ENCODE results near the gene NCK2.
A peak's percentile ranks its signal among the peaks of the same experiment; 100 is the strongest.

Gene NCK2

DNA sequence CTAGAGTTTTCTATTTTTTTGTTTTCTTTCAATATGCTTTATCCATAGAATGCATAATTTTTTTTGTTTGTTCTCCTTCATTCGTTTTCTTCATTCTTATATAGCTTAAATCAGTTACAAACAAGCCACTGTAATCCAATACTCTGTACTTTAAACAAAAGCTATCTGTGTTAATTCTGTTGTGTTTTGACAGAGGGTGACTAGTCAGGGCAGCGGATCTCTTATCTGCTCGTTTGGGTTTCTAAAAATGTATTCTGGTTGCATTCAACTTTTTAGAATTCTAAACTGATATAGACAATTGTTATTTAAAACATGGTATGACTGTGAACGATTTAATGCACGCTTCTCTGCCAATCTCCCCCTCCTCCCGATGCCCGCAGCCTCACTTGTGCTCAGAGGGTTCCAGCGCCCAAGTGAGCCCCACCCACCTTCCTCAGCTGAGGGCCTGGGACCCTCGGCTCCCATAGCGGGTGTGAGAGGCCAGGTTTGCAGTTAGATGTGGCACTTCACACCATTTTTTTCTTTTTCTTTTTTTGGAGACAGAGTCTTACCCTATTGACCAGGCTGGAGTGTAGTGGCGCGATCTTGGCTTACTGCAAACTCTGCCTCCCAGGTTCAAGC is 44.1 kb downstream of the NCK2 start:
- Histone ChIP-seq H2BK5ac (ENCODE audit: low read length) (no peak overlapping the region), H2BK12ac (ENCODE audit: low read length) (no peak overlapping the region), H3K4me3 (ENCODE audit: low read length in 2 of 2) (no peak overlapping the region), H3K27ac (replicated peaks; ENCODE audit: low read length) (no peak overlapping the region), H2AFZ (ENCODE audit: low read length) (no peak overlapping the region), H3K4me2 (ENCODE audit: insufficient read depth, low read length, poor library complexity, severe bottlenecking) (no peak overlapping the region), H3K14ac (ENCODE audit: low read length) (no peak overlapping the region), H3K23ac (ENCODE audit: low read depth, low read length, poor library complexity) (no peak overlapping the region), H3K18ac (ENCODE audit: low read length) (no peak overlapping the region), H3K79me1 (ENCODE audit: low read depth, low read length) (peaks cover 26% of the 10 kb centered on the region), H2BK120ac (ENCODE audit: low read depth, low read length) (no peak overlapping the region), H3K27me3 (ENCODE audit: control insufficient read depth in 3 of 3, insufficient read depth in 3 of 3, low read depth in 1 of 3, low read length in 3 of 3) (no peaks in the 10 kb centered on the region), H3K4me1 (ENCODE audit: control insufficient read depth in 2 of 2, insufficient read depth in 1 of 2, low read depth in 1 of 2, low read length in 2 of 2) (peaks cover 5 to 6% of the 10 kb centered on the region in 2 donors), H4K8ac (ENCODE audit: low read depth, low read length) (no peak overlapping the region), H3K9ac (ENCODE audit: low read depth, low read length, poor library complexity) (no peak overlapping the region), H2AK5ac (ENCODE audit: low read depth, low read length) (no peak overlapping the region), H3K9me3 (replicated peaks in 1 of 2; ENCODE audit: control insufficient read depth in 2 of 2, insufficient read depth in 1 of 2, low read depth in 1 of 2, low read length in 2 of 2) (peaks cover 0 to 13% of the 10 kb centered on the region in 2 donors), H2BK15ac (ENCODE audit: low read length) (no peak overlapping the region), H3K36me3 (replicated peaks in 1 of 2; ENCODE audit: control insufficient read depth in 2 of 2, insufficient read depth in 2 of 2, low read length in 2 of 2) (peaks cover 0 to 26% of the 10 kb centered on the region in 2 donors), H3K4ac (ENCODE audit: low read length) (no peak overlapping the region), H4K91ac (ENCODE audit: low read depth, low read length, poor library complexity) (no peak overlapping the region)
- WGBS, 2 donors (ENCODE audit: extremely low coverage in 2 of 2, insufficient read length in 2 of 2, insufficient replicate concordance in 1 of 2): no CpG with 5 or more reads among the region's 12 CpGs
- DNase-seq (ENCODE audit: low spot score): no peak

DNA sequence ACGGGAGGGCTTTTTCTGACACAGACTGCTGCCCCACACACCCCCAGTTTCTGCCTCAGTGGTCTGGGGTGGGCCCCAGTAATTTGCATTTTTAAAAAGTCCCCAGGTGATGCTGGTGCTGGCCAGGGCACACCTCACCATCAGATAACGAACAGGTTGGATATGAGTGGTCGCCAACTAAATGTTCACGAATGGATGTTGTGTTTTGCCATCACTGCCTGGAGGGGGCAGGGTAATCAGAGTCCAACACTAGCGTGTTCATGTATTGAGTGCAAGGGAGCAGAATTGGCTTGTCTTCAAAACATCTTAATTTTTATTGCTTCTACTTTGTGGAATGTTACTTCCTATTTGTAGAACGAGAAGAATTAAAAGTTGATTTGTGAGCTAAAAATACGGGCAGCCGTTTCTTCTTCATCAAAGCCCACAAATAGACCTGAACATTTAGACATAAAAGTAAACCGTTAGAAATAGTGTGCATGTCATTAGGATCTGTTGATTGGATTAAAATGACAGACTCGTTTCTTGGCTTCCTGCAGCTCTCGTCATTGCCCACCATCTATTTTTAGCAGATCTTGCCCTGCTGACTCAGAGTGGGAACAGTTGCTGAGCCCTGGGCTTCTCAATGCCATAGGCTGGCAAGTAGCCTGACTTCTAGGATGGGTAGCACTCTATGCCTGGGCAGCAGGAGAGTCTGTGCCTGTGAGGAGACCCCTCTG is 45.2 kb downstream of the NCK2 start:
- no peak overlapping the region for H2BK120ac ChIP-seq (ENCODE audit: low read depth, low read length)
- no peak overlapping the region for H2AFZ ChIP-seq (ENCODE audit: low read length)
- H3K79me1 ChIP-seq (ENCODE audit: low read depth, low read length): peaks cover 23% of the 10 kb centered on the region
- peak overlapping the region; percentile 9 for H4K8ac ChIP-seq (ENCODE audit: low read depth, low read length)
- no peak overlapping the region for H2BK15ac ChIP-seq (ENCODE audit: low read length)
- no peaks in the 10 kb centered on the region for H3K27me3 ChIP-seq (ENCODE audit: control insufficient read depth in 3 of 3, insufficient read depth in 3 of 3, low read depth in 1 of 3, low read length in 3 of 3)
- H3K9ac ChIP-seq (ENCODE audit: low read depth, low read length, poor library complexity): no peak overlapping the region
- no peak overlapping the region for H2BK5ac ChIP-seq (ENCODE audit: low read length)
- H2AK5ac ChIP-seq (ENCODE audit: low read depth, low read length): no peak overlapping the region
- peaks cover 0 to 13% of the 10 kb centered on the region in 2 donors for H3K9me3 ChIP-seq (replicated peaks in 1 of 2; ENCODE audit: control insufficient read depth in 2 of 2, insufficient read depth in 1 of 2, low read depth in 1 of 2, low read length in 2 of 2)
- WGBS, 2 donors (ENCODE audit: extremely low coverage in 2 of 2, insufficient read length in 2 of 2, insufficient replicate concordance in 1 of 2): no CpG with 5 or more reads among the region's 11 CpGs
- H3K27ac ChIP-seq (replicated peaks; ENCODE audit: low read length): no peak overlapping the region
- peaks cover 0 to 20% of the 10 kb centered on the region in 2 donors for H3K36me3 ChIP-seq (replicated peaks in 1 of 2; ENCODE audit: control insufficient read depth in 2 of 2, insufficient read depth in 2 of 2, low read length in 2 of 2)
- no peak overlapping the region for H3K23ac ChIP-seq (ENCODE audit: low read depth, low read length, poor library complexity)
- H3K4me2 ChIP-seq (ENCODE audit: insufficient read depth, low read length, poor library complexity, severe bottlenecking): peak overlapping the region; percentile 4
- H4K91ac ChIP-seq (ENCODE audit: low read depth, low read length, poor library complexity): no peak overlapping the region
- no peak overlapping the region for H2BK12ac ChIP-seq (ENCODE audit: low read length)
- DNase-seq (ENCODE audit: low spot score): no peak
- no peak overlapping the region for H3K4me3 ChIP-seq (ENCODE audit: low read length in 2 of 2)
- H3K4ac ChIP-seq (ENCODE audit: low read length): no peak overlapping the region
- H3K14ac ChIP-seq (ENCODE audit: low read length): no peak overlapping the region
- H3K18ac ChIP-seq (ENCODE audit: low read length): peak overlapping the region; percentile 32
- H3K4me1 ChIP-seq (ENCODE audit: control insufficient read depth in 2 of 2, insufficient read depth in 1 of 2, low read depth in 1 of 2, low read length in 2 of 2): peaks cover 5 to 6% of the 10 kb centered on the region in 2 donors

DNA sequence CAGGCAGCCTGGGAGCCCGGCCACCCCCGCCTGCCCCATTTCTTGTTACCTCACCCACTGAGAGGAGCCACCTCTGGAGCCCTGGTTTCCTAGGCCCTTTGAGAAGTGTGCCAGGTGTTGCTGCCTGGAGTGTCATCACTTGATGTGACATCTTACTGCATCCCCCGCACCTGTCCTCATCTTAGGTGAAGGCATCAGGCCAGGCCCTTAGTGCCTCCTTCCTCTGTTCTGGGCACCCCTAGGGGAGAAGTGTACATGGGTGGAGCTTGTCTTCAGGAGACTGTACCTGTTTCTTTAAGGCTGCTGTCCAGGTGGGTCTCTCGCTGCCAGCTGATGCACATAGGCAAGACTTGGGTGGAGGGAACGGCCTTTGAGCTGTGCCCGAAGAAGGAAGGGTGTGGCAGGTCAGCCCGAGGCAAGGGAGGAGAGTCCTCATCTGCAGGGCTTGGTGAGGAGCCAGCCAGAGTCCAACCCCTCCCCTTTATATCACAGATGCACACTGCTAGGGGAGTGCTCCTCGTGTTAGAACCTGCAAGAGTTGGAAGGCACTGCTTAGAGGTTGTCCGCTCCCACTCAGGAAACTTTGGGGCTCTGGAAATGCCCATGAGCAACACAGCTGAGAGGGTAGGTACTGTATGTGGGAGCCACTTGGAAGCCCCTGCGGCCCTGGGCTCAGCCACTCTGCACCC is 45.9 kb downstream of the NCK2 start:
- Histone ChIP-seq H3K79me1 (ENCODE audit: low read depth, low read length) (peaks cover 23% of the 10 kb centered on the region), H3K9ac (ENCODE audit: low read depth, low read length, poor library complexity) (no peak overlapping the region), H3K18ac (ENCODE audit: low read length) (no peak overlapping the region), H3K27ac (replicated peaks; ENCODE audit: low read length) (no peak overlapping the region), H2BK5ac (ENCODE audit: low read length) (no peak overlapping the region), H2BK120ac (ENCODE audit: low read depth, low read length) (no peak overlapping the region), H3K4ac (ENCODE audit: low read length) (no peak overlapping the region), H3K36me3 (replicated peaks in 1 of 2; ENCODE audit: control insufficient read depth in 2 of 2, insufficient read depth in 2 of 2, low read length in 2 of 2) (peaks cover 0 to 20% of the 10 kb centered on the region in 2 donors), H3K4me1 (ENCODE audit: control insufficient read depth in 2 of 2, insufficient read depth in 1 of 2, low read depth in 1 of 2, low read length in 2 of 2) (peaks cover 5 to 8% of the 10 kb centered on the region in 2 donors), H3K27me3 (ENCODE audit: control insufficient read depth in 3 of 3, insufficient read depth in 3 of 3, low read depth in 1 of 3, low read length in 3 of 3) (no peaks in the 10 kb centered on the region), H3K4me3 (ENCODE audit: low read length in 2 of 2) (no peak overlapping the region), H3K23ac (ENCODE audit: low read depth, low read length, poor library complexity) (no peak overlapping the region), H2AFZ (ENCODE audit: low read length) (no peak overlapping the region), H3K4me2 (ENCODE audit: insufficient read depth, low read length, poor library complexity, severe bottlenecking) (no peak overlapping the region), H2BK15ac (ENCODE audit: low read length) (no peak overlapping the region), H3K9me3 (replicated peaks in 1 of 2; ENCODE audit: control insufficient read depth in 2 of 2, insufficient read depth in 1 of 2, low read depth in 1 of 2, low read length in 2 of 2) (peaks cover 0 to 13% of the 10 kb centered on the region in 2 donors), H4K91ac (ENCODE audit: low read depth, low read length, poor library complexity) (no peak overlapping the region), H2BK12ac (ENCODE audit: low read length) (peak overlapping the region; percentile 23), H4K8ac (ENCODE audit: low read depth, low read length) (no peak overlapping the region), H2AK5ac (ENCODE audit: low read depth, low read length) (no peak overlapping the region), H3K14ac (ENCODE audit: low read length) (no peak overlapping the region)
- no peak for DNase-seq (ENCODE audit: low spot score)
- no CpG with 5 or more reads among the region's 10 CpGs for WGBS, 2 donors (ENCODE audit: extremely low coverage in 2 of 2, insufficient read length in 2 of 2, insufficient replicate concordance in 1 of 2)

DNA sequence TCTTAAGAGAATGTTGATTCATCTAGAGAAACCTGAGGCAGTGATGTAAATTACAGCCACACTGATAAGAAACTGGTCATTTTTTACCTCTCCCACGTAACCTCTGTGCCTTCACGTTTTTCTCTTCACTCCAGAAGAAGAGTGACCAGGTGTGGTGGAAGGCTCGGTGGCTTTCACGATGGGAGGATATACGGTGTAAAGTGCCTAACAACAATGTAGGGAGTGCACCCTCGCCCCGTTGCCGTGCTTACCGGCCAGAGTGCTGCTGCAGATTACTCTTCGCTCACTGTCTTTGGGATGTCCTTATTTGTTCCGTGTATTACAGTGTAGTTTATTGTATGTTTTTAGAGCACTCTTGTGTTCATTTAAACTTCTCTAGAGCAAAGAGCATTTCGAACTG is 46.5 kb downstream of the NCK2 start:
- H4K91ac ChIP-seq (ENCODE audit: low read depth, low read length, poor library complexity): no peak overlapping the region
- H3K27me3 ChIP-seq (ENCODE audit: control insufficient read depth in 3 of 3, insufficient read depth in 3 of 3, low read depth in 1 of 3, low read length in 3 of 3): no peaks in the 10 kb centered on the region
- no peak overlapping the region for H3K4me2 ChIP-seq (ENCODE audit: insufficient read depth, low read length, poor library complexity, severe bottlenecking)
- no peak overlapping the region for H2BK5ac ChIP-seq (ENCODE audit: low read length)
- no peak overlapping the region for H3K18ac ChIP-seq (ENCODE audit: low read length)
- H2AK5ac ChIP-seq (ENCODE audit: low read depth, low read length): no peak overlapping the region
- no peak overlapping the region for H4K8ac ChIP-seq (ENCODE audit: low read depth, low read length)
- no CpG with 5 or more reads among the region's 12 CpGs for WGBS, 2 donors (ENCODE audit: extremely low coverage in 2 of 2, insufficient read length in 2 of 2, insufficient replicate concordance in 1 of 2)
- H3K36me3 ChIP-seq (replicated peaks in 1 of 2; ENCODE audit: control insufficient read depth in 2 of 2, insufficient read depth in 2 of 2, low read length in 2 of 2): peaks cover 0 to 20% of the 10 kb centered on the region in 2 donors
- H3K27ac ChIP-seq (replicated peaks; ENCODE audit: low read length): no peak overlapping the region
- H3K4me1 ChIP-seq (ENCODE audit: control insufficient read depth in 2 of 2, insufficient read depth in 1 of 2, low read depth in 1 of 2, low read length in 2 of 2): peaks cover 5 to 9% of the 10 kb centered on the region in 2 donors
- peak overlapping the region in 1 of 2 donors; percentile 10 for H3K4me3 ChIP-seq (ENCODE audit: low read length in 2 of 2)
- peaks cover 0 to 13% of the 10 kb centered on the region in 2 donors for H3K9me3 ChIP-seq (replicated peaks in 1 of 2; ENCODE audit: control insufficient read depth in 2 of 2, insufficient read depth in 1 of 2, low read depth in 1 of 2, low read length in 2 of 2)
- no peak overlapping the region for H3K9ac ChIP-seq (ENCODE audit: low read depth, low read length, poor library complexity)
- no peak overlapping the region for H3K4ac ChIP-seq (ENCODE audit: low read length)
- no peak for DNase-seq (ENCODE audit: low spot score)
- peaks cover 23% of the 10 kb centered on the region for H3K79me1 ChIP-seq (ENCODE audit: low read depth, low read length)
- H2BK12ac ChIP-seq (ENCODE audit: low read length): no peak overlapping the region
- H2AFZ ChIP-seq (ENCODE audit: low read length): no peak overlapping the region
- H2BK120ac ChIP-seq (ENCODE audit: low read depth, low read length): no peak overlapping the region
- no peak overlapping the region for H3K14ac ChIP-seq (ENCODE audit: low read length)
- no peak overlapping the region for H2BK15ac ChIP-seq (ENCODE audit: low read length)
- no peak overlapping the region for H3K23ac ChIP-seq (ENCODE audit: low read depth, low read length, poor library complexity)
